ENCODE measurements around the gene PPM1N.

PPM1N gene

GRCh38 chr19:45492627-45493470, 5.4 kb upstream of the PPM1N start:
- no peak for ATAC-seq

- ATAC-seq, result no peak
Observed at GRCh38 chr19:45494261-45494916, 3.9 kb upstream of the PPM1N start.

DNA sequence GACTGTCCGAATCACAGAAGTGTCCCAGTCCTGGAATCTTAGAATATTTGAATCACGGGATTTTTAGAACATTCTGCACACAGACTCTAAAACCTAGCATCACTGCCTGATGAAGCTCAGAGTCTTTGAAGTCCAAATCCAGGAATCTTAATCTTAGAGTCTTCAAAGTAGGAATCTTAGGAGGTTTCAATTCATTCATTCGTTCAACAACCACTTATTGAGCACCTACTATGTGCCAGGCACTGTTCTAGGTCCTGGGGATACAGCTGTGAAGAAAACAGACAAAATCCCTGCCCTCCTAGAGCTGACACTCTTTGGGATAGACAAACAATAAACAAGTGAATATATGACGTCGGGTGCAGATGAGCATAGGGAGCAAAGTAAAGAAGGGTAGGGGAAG, 3.1 kb upstream of the PPM1N start:
- ATAC-seq, result no peak

GRCh38 chr19:45496349-45496953, 1.8 kb upstream of the PPM1N start:
- peak; percentile 6 to 7 for ATAC-seq

GRCh38 chr19:45497791-45498190, 452 bp upstream of the PPM1N start:
- ATAC-seq, result no peak

- ATAC-seq, result peak; percentile 25 to 37
Observed at GRCh38 chr19:45499196-45500180, 1.2 kb downstream of the PPM1N start.

DNA sequence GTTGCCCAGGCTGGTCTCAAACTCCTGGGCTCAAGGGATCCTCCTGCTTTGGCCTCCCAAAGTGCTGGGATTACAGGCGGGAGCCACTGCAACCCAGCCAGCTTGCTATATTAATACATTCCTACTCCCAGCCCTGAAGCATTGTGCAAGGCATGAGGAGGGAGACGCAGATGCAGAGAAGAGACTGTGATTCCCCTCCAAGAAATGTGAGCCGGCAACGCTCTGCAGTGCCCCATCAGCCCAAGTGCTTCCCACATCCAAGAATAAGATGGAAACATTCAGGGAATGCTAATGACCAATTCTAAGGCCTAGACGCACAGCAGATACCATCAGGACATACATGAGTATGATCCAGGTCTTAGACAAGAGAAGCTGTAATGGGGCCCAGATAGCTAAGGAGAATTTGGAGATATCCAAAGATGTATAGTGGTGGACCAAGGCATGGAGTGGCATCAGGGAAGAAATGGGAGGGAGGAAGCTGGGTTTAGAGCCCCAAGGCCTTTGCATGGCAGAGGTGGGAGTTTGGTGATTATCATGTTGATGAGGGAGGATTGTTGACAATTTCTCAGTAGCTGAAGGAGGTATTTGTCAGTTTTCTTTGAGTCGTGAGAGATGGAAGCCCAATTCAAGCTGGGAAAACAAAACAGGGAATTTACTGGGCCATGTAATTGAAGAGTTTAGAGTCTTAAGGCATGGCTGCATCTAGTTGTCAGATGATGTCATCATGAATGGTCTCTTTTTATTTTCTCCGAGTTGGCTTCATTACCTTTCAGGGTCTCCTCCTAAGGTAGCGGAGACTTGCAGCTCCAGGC, 2.9 kb downstream of the PPM1N start:
- ATAC-seq, result no peak

- no peak for ATAC-seq
Observed at GRCh38 chr19:45501730-45502014, 3.4 kb downstream of the PPM1N start.

DNA sequence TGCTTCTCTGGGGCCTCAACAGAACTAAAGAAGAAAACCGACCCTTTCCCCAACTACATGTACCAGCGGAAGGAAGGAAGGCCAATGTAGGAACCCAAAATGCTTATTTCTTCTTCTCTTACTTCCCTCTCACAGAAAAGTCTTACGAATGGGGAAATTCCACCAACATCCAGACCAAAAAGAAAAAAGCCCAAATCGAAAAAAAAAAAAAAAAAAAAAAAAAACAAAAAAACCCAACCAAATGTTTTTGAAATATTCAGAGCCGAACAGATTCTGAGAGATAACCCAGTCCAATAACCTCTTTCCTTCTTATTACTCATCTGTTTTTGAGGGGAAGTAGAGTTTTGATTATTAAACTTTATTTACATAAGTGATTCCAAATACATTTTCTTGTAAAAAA, 3.9 kb downstream of the PPM1N start:
- no peak for ATAC-seq

- ATAC-seq, result no peak
Observed at GRCh38 chr19:45503909-45504308, 5.7 kb downstream of the PPM1N start.

DNA sequence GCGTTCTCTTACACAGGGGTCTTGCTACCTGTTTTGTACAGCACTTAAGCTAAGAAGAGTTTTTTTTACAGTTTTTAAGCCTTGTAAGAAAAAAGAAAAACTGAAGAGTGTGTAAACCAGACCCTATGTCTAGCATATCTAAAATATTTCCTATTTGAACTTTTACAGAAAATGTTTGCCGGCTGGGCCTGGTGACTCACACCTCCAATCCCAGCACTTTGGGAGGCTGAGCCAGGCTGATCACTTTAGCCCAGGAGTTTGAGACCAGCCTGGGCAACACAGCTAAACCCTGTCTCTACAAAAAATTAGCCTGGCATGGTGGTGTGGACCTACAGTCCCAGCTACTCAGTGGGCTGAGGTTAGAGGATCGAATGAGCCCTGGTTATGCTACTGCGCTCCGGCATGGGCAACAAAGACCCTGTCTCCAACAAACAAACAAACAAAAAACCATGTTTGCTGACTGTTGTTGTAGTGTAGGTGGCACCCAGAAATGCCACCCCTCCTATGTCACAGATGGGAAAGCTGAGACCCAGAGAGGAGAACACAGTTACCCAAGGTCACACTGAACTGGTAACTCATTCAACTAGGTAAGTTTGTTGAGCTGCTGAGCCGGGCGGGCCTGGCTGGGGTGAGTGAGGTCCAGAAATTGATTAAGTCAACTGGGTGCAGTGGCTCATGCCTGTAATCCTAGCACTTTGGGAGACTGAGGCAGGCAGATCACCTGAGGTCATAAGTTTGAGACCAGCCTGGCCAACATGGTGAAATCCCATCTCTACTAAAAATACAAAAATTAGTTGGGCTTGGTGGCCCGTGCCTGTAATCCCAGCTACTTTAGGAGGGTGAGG, 7.1 kb downstream of the PPM1N start:
- ATAC-seq, result no peak

DNA sequence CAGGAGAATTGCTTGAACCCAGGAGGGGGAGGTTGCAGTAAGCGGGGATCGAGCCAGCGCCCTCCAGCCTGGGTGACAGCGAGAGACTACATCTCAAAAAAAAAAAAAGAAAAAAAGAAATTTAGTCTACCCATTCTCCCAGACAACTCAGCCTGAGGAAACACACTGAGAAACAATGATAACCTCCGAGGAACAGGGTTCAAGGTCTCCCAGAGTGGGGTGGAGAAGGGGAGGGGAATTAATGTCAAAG, 7.7 kb downstream of the PPM1N start:
- no peak for ATAC-seq

DNA sequence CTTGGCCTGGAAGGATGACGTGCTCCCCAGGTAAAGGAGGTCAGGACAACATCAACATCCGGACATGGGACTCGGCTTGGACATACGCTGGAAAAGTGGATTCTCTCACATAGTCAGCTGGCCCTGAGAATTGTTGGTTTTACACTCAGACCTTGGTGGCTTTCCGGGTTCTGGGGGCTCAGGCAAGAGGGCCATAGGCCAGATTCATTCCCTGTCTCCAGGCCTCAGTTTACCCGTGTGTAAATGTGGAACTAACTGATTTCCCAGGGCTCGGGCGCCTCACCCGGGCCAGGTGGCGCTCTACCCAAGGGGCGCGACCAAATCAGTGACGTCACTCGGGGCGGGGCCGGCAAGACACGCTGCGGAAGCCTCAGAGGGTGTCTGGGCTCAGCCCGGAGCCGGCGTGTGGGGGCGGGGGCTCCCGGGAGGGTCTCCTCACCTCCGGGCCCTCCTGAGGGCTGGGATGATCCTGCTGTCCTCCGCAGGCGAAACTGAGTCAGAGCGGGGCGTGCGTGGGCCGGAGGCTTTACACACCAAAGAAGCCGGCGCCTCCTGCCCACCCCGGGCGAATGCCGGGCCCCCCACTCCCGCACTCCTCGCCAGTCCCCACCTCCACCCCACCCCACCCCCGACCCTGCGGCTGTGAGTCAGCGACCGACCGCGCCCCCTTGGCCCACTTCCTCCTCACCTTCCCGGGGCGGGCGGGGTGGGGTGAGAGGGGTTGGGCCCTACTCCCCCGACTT, 8.2 kb downstream of the PPM1N start:
- peak; percentile 82 to 83 for ATAC-seq

GRCh38 chr19:45506989-45507871, 9.0 kb downstream of the PPM1N start, which contains the start of gene VASP:
Gene VASP, plus strand, starts transcription at chr19:45507479. Its CDS starts 293 bp downstream, at chr19:45507772.
- ATAC-seq, result peak; percentile 65 to 73

DNA sequence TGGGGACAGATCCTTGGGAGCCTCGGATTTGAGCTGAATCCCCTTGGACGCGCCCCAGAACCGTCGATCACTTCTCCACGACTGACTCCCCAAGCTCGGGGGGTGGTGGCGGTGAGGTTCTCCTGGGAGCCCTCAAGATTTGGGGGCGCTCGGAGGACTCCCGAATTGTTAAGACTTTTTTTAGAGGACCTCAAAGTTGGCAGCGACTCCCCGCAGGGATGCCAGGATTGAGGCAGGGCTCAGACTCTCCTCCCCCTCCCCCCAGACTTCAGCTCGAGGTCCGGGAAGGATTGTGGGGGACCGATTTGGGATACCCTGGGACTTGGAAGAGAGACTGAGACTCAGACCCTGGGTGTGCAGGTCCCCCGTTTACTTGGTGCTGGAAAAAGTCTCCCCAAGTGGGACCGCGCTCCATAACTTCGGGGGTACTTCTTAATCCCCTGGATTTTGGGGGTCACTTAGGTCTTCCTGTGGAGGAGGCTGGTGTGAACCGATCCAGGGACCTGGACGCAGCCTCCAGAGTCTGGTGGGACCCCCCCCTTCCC, 9.7 kb downstream of the PPM1N start:
- no peak for ATAC-seq

- ATAC-seq, result no peak
Observed at GRCh38 chr19:45508417-45508860, 10.2 kb downstream of the PPM1N start.

- ATAC-seq, result no peak
Observed at GRCh38 chr19:45508861-45509691, 10.8 kb downstream of the PPM1N start.

DNA sequence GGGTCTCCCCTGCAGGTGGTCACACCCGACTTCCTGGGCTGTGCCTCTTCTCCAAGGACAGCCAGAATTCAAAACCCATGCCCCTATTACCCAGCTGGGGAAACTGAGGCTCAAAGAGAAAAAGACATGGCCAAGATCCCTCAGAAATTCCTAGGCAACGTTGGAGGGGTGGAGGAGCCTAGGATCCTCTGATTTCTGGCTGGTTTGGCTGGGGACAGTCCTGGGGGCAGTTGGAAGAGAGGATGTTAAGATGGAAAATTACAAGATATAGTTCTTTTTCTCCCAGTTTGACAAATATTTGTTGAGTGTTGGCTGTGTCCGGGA, 11.4 kb downstream of the PPM1N start:
- ATAC-seq, result no peak
